Neural crest cell (in vitro differentiated cells): ENCODE measurements around the gene MLF2. TPM values are rescaled to one million over a fixed set of nuclear protein-coding genes. Genes with fewer than 3 reads are reported as not detected.

Source experiments
- DNase-seq: peaks from one replicate; pipeline ENCODE4 v3.0.0; 2021; ENCODE audit warnings: low read depth, mixed read lengths, low spot score
- H3K27ac Mint-ChIP-seq: one replicate; pipeline ENCODE4 v1.8.0; 2021; ENCODE audit warnings: mild to moderate bottlenecking, mixed read lengths; ENCODE audit not compliant: unreplicated experiment
- H3K27me3 Mint-ChIP-seq: 2 replicates; pipeline ENCODE4 v1.8.0; 2021; ENCODE audit warnings: low read depth, mild to moderate bottlenecking, mixed read lengths
- H3K36me3 Mint-ChIP-seq: 2 replicates; pipeline ENCODE4 v1.8.0; 2021; ENCODE audit warnings: low read depth, mild to moderate bottlenecking, mixed read lengths
- H3K4me1 Mint-ChIP-seq: 2 replicates; pipeline ENCODE4 v1.8.0; 2021; ENCODE audit warnings: mixed read lengths
- H3K4me3 Mint-ChIP-seq: one replicate; pipeline ENCODE4 v1.8.0; 2021; ENCODE audit warnings: mild to moderate bottlenecking, mixed read lengths
- H3K9me3 Mint-ChIP-seq: 2 replicates; pipeline ENCODE4 v1.8.0; 2021; ENCODE audit warnings: mixed read lengths
- total RNA-seq: library from RNA; stranded (reverse); gene quantifications from 2 replicates; pipeline ENCODE4 v1.2.1, GENCODE V29; 2021
- TF ChIP-seq, protein P1 (sequence below): fragments of 200-600 bp; sonication (generic); conservative IDR thresholded peaks from 2 replicates; pipeline ENCODE4 v1.5.0; 2021; ENCODE audit warnings: antibody characterized with exemption, mild to moderate bottlenecking

Gene MLF2
- total RNA-seq, 1 donor from 2014 or later: 217 TPM

DNA sequence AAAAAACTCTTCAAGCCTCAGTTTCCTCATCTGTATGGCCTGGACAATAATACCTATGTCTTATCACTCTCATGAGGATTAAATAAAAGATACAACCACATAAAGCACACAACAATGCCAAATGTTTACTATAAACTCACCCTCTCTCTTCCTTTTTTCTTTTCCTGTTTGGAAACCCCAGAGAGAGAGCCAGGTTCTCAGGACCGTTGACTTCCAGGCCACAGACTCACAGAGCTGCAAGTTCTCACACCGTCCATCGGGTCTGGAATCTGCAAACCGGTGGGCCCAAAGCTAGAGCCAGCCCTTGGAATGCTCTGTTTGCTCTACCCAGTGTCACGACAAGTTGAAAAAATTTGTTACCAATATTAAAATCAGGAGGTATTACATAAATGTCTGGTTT is 31.8 kb upstream of the MLF2 start:
- Mint-ChIP-seq H3K27ac (no peak overlapping the region), H3K4me3 (no peak overlapping the region), H3K4me1 (peaks cover 19% of the 10 kb centered on the region), H3K36me3 (no peaks in the 10 kb centered on the region), H3K9me3 (no peaks in the 10 kb centered on the region), H3K27me3 (no peaks in the 10 kb centered on the region)
- no peak for DNase-seq
- TF ChIP-seq, protein P1, sequence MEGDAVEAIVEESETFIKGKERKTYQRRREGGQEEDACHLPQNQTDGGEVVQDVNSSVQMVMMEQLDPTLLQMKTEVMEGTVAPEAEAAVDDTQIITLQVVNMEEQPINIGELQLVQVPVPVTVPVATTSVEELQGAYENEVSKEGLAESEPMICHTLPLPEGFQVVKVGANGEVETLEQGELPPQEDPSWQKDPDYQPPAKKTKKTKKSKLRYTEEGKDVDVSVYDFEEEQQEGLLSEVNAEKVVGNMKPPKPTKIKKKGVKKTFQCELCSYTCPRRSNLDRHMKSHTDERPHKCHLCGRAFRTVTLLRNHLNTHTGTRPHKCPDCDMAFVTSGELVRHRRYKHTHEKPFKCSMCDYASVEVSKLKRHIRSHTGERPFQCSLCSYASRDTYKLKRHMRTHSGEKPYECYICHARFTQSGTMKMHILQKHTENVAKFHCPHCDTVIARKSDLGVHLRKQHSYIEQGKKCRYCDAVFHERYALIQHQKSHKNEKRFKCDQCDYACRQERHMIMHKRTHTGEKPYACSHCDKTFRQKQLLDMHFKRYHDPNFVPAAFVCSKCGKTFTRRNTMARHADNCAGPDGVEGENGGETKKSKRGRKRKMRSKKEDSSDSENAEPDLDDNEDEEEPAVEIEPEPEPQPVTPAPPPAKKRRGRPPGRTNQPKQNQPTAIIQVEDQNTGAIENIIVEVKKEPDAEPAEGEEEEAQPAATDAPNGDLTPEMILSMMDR: no peak

- TF ChIP-seq, protein P1: no peak
- Mint-ChIP-seq H3K27me3 (no peaks in the 10 kb centered on the region), H3K9me3 (no peaks in the 10 kb centered on the region), H3K36me3 (no peaks in the 10 kb centered on the region), H3K4me1 (peaks cover 19% of the 10 kb centered on the region), H3K4me3 (no peak overlapping the region), H3K27ac (no peak overlapping the region)
- no peak for DNase-seq
These were observed 31.4 kb upstream of the MLF2 start for GRCh38 chr12:6784296-6784695.

GRCh38 chr12:6783828-6784227 is 30.9 kb upstream of the MLF2 start:
- no peak for DNase-seq
- Mint-ChIP-seq H3K36me3 (no peaks in the 10 kb centered on the region), H3K4me3 (no peak overlapping the region), H3K27ac (no peak overlapping the region), H3K27me3 (peaks cover under 1% of the 10 kb centered on the region), H3K9me3 (no peaks in the 10 kb centered on the region), H3K4me1 (peaks cover 21% of the 10 kb centered on the region)
- TF ChIP-seq, protein P1: no peak

GRCh38 chr12:6782850-6783566 is 30.1 kb upstream of the MLF2 start:
- H3K27ac Mint-ChIP-seq: no peak overlapping the region
- H3K4me1 Mint-ChIP-seq: peaks cover 29% of the 10 kb centered on the region
- no peak overlapping the region for H3K4me3 Mint-ChIP-seq
- TF ChIP-seq, protein P1: no peak
- no peaks in the 10 kb centered on the region for H3K36me3 Mint-ChIP-seq
- peaks cover 6% of the 10 kb centered on the region for H3K27me3 Mint-ChIP-seq
- no peak for DNase-seq
- no peaks in the 10 kb centered on the region for H3K9me3 Mint-ChIP-seq

- no peak for DNase-seq
- TF ChIP-seq, protein P1: no peak
- Mint-ChIP-seq H3K4me3 (no peak overlapping the region), H3K36me3 (no peaks in the 10 kb centered on the region), H3K27ac (no peak overlapping the region), H3K4me1 (peaks cover 31% of the 10 kb centered on the region), H3K9me3 (no peaks in the 10 kb centered on the region), H3K27me3 (peaks cover 6% of the 10 kb centered on the region)
These were observed 29.2 kb upstream of the MLF2 start for GRCh38 chr12:6782119-6782518.
